GM10847 (cell line): ENCODE results near the gene ZSCAN22.

ENCODE experiments used
- POLR2A ChIP-seq: IDR thresholded peaks from 2 replicates; pipeline ENCODE4 v1.6.1; 2011; ENCODE audit not compliant: insufficient read length; ENCODE audit errors: extremely low read depth

ZSCAN22 gene

DNA sequence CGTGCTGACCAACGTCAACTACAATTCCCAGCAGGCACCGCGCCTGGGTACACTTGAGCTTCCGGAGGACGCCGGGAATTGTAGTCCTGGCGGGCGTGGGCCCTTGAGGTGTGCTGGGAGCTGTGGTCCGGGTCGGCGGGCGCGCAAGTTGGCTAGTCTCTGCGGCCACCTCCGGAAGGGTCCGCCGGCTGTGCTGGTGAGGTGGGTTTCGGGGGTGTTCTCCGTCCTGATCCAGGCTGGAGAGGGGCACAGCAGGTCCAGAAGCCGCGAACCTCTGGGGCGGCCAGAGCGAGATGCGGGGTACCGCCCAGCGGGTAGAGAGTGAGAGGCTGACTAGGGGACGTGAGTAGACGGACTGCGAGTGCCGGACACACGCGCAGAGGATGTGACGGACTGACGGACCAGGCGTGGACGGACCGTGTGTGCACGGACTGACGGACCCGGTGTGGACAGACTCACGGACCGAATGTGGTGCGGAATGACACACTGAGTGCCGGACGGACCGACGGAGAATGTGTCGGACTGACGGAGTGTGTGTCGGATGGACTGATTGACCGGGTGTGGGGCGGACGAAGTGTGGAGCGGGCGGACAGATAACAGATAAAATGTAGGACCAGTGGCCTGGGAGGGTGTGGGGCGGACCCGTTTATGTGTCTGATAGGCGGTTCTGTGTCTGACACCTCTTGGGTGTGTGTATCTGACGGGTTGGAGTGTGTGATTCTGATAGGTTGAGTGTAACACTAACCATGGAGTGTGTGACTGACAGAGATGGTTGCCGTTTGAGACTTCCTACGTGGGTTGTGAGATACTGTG is at the start of gene ZSCAN22:
TSS of gene ZSCAN22 (plus strand) at position 81 of the 813 bp plus-strand sequence. CDS start 7,809 bp downstream, outside the sequence.
- peak; percentile 44 for TF ChIP-seq POLR2A

DNA sequence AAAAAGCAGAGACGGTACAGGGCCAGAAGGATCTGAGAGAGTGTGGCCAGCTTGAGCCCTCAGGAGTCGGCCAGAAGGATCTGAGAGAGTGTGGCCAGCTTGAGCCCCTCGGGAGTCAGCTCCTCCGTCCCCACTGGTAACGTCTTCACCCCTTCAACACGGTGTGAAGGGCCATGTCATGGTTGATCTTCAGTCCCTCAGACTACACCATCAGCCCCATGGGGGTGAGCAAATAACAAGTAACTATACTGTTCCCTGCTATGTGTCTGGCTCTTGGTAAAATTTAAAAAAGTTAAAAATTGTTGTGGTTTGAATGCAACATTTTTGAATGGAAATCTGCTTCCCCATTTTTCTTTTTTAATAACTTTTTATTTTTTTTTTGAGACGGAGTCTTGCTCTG is 49.6 kb upstream of the ZSCAN22 start:
- TF ChIP-seq POLR2A: no peak

GRCh38 chr19:58277748-58278540 is 48.9 kb upstream of the ZSCAN22 start:
- no peak for TF ChIP-seq POLR2A

GRCh38 chr19:58278541-58279041 is 48.2 kb upstream of the ZSCAN22 start, which contains the start of gene ZNF8:
ZNF8 (plus strand) TSS chr19:58278955; CDS start chr19:58279082, 127 bp downstream.
- peak; percentile 78 for TF ChIP-seq POLR2A

GRCh38 chr19:58279042-58279924 is 47.5 kb upstream of the ZSCAN22 start:
- no peak for TF ChIP-seq POLR2A

DNA sequence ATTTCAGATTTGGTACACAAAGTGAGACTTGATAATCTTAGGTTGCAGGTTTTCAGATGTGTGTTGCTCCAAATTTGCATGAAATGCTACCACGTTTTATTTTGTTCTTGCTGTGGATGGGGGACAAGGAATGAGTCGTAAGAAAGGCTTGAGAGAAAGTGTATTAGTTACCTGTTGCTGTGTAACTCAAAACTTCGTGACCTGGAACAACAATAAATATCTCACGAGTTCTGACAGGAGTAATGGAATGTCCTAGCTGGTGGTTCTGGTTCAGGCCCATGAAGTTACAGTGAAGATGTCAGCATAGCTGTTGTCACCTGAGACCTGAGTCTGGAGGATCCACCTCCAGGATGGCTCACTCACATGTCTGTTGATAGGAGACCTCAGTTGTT is 46.9 kb upstream of the ZSCAN22 start:
- no peak for TF ChIP-seq POLR2A

- no peak for TF ChIP-seq POLR2A
Observed at GRCh38 chr19:58284199-58284598, 42.6 kb upstream of the ZSCAN22 start.

GRCh38 chr19:58291943-58292342 is 34.9 kb upstream of the ZSCAN22 start:
- no peak for TF ChIP-seq POLR2A

- TF ChIP-seq POLR2A: no peak
Observed at GRCh38 chr19:58294743-58295374, 31.9 kb upstream of the ZSCAN22 start.

GRCh38 chr19:58296104-58296503 is 30.7 kb upstream of the ZSCAN22 start:
- TF ChIP-seq POLR2A: no peak

- TF ChIP-seq POLR2A: no peak
Observed at GRCh38 chr19:58300620-58301019, 26.2 kb upstream of the ZSCAN22 start.

DNA sequence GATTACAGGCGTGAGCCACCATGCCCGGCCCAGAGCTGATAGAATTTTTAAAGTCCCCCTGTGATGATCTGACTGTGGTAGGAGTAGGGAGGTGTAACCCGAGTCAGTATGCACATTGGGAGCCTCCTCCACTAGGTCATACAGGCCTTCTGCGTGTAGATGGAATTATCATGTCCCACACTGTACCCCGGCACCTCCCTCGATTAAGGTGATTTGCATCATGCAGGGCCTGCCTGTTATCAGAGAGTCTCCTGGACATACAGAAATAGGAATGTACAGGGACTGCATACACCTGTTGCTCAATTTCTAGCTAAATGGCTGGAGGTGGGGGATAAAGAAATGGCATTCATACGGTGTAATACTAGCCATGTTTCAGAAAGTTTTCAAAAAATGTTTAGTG is 22.5 kb upstream of the ZSCAN22 start:
- TF ChIP-seq POLR2A: no peak

DNA sequence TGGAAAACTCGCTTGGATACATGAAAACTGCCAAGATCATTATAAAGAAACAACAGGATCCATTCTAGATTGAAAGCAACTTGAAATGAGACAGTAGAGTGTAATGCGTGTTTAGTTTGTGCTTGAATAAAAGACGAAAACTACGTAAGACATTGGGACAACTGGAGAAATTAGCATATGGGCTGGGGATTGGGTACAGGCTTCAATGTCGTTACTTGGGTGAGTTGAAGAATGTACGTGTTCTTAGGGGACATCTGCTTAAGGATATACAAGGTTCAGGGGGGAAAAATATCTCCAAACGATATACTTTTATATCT is 22.1 kb upstream of the ZSCAN22 start:
- TF ChIP-seq POLR2A: no peak

GRCh38 chr19:58305065-58305931 is 21.5 kb upstream of the ZSCAN22 start, which contains the start of gene ERVK3-1:
ERVK3-1 (plus strand) TSS chr19:58305377; CDS start chr19:58312169, 6,792 bp downstream.
- TF ChIP-seq POLR2A: peak; percentile 95
